GM12878 (cell line): ENCODE measurements around the gene KRT81. TPM values are rescaled to one million over a fixed set of nuclear protein-coding genes. Genes with fewer than 3 reads are reported as not detected.

Experiments used
- ATAC-seq: fragments of 200-7000 bp; cut with Tn5 transposase; 3 replicates; pipeline ENCODE4 v1.9.1; 2020; ENCODE audit warnings: mild to moderate bottlenecking, moderate library complexity
- BruUV-seq: library from RNA; stranded (reverse); fragments of 400-500 nt; replicated peaks from 2 replicates; lab custom pipeline; 2021; lab: Mats Ljungman, UMichigan
- CTCF ChIA-PET: fragments of 300-600 bp; sonication (Branson Sonifier 250); formaldehyde crosslinking; extraction: SDS; loops from one replicate; lab custom pipeline; 2021; ENCODE audit warnings: inconsistent platforms; lab: Yijun Ruan, JAX
- POLR2A ChIA-PET: fragments of 350-600 bp; formaldehyde crosslinking; extraction: SDS; loops from one replicate; lab custom pipeline; 2021; ENCODE audit warnings: inconsistent platforms; lab: Charles Lee
- RAD21 ChIA-PET: fragments of 300-600 bp; sonication (Branson Sonifier 250); formaldehyde crosslinking; loops from one replicate; lab custom pipeline; 2023; ENCODE audit warnings: antibody characterized with exemption; ENCODE audit not compliant: unreplicated experiment; lab: Charles Lee
- SMC1A ChIA-PET: fragments of 300-600 bp; sonication (Branson Sonifier 250); formaldehyde crosslinking; loops from one replicate; lab custom pipeline; 2023; ENCODE audit not compliant: unreplicated experiment, uncharacterized antibody; lab: Charles Lee
- DNase-seq: peaks from one replicate; pipeline ENCODE4 v3.0.0-alpha.2; 2011; ENCODE audit warnings: low read depth, low spot score
- FAIRE-seq: peaks from 3 replicates; lab custom pipeline; 2011; peaks lifted over from hg19 to GRCh38; lab: Jason Lieb, UNC
- H2AFZ ChIP-seq: 2 replicates; pipeline ENCODE4 v1.6.0; 2011; ENCODE audit warnings: low read depth, low read length, control low read depth; ENCODE audit not compliant: control insufficient read depth
- H3K27ac ChIP-seq: 2 replicates; pipeline ENCODE4 v1.5.1; 2011; ENCODE audit warnings: control low read depth; ENCODE audit not compliant: control insufficient read depth, insufficient read depth
- H3K27me3 ChIP-seq, 2 experiments: replicated peaks in 1 of 2; 2 replicates each; pipeline versions ENCODE4 v1.6.0 to v1.6.1; 2011; ENCODE audit warnings: low read length in 1 of 2; ENCODE audit not compliant: control insufficient read depth in 2 of 2, insufficient read depth in 2 of 2
- H3K36me3 ChIP-seq, 2 experiments: 2 replicates each; pipeline ENCODE4 v1.5.1; 2011; ENCODE audit warnings: low read length in 1 of 2; ENCODE audit not compliant: control insufficient read depth in 2 of 2, insufficient read depth in 2 of 2
- H3K4me1 ChIP-seq: 2 replicates; pipeline ENCODE4 v1.6.1; 2011; ENCODE audit warnings: mild to moderate bottlenecking, low read length, moderate library complexity, mixed read lengths; ENCODE audit not compliant: control insufficient read depth, insufficient read depth
- H3K4me2 ChIP-seq: 2 replicates; pipeline ENCODE4 v1.6.0; 2011; ENCODE audit warnings: control low read depth; ENCODE audit not compliant: control insufficient read depth, insufficient read depth
- H3K4me3 ChIP-seq: fragments of 200-600 bp; sonication (generic); 2 replicates; pipeline ENCODE4 v1.5.1; 2016
- H3K79me2 ChIP-seq: 2 replicates; pipeline ENCODE4 v1.6.0; 2011; ENCODE audit warnings: low read length; ENCODE audit not compliant: control insufficient read depth, insufficient read depth
- H3K9ac ChIP-seq: 2 replicates; pipeline ENCODE4 v1.8.0; 2011; ENCODE audit warnings: low read length, control low read depth, mixed read lengths; ENCODE audit not compliant: control insufficient read depth, insufficient read depth
- H3K9me3 ChIP-seq: replicated peaks from 3 replicates; pipeline ENCODE4 v1.5.1; 2011; ENCODE audit warnings: mild to moderate bottlenecking, low read length; ENCODE audit not compliant: control insufficient read depth, insufficient read depth
- H4K20me1 ChIP-seq: 2 replicates; pipeline ENCODE4 v1.6.0; 2011; ENCODE audit not compliant: control insufficient read depth, insufficient read depth
- LARP7 ChIP-seq: fragments of 450-650 bp; IDR thresholded peaks from 2 replicates; pipeline ENCODE4 v1.6.1; 2017; ENCODE audit warnings: mild to moderate bottlenecking
- NBN ChIP-seq: fragments of 450-650 bp; IDR thresholded peaks from 2 replicates; pipeline ENCODE4 v1.6.1; 2016
- NR2C1 ChIP-seq: fragments of 450-650 bp; IDR thresholded peaks from 2 replicates; pipeline ENCODE4 v1.6.1; 2017; ENCODE audit warnings: antibody characterized with exemption, mild to moderate bottlenecking, moderate library complexity
- RCOR1 ChIP-seq: conservative IDR thresholded peaks from 2 replicates; pipeline ENCODE4 v1.6.1; 2012; ENCODE audit warnings: low read depth, low read length, improper control_type of control experiment
- RELA ChIP-seq: fragments of 450-650 bp; IDR thresholded peaks from 2 replicates; pipeline ENCODE4 v1.8.0; 2014; ENCODE audit warnings: borderline replicate concordance; ENCODE audit not compliant: partially characterized antibody
- SMAD1 ChIP-seq: fragments of 450-650 bp; IDR thresholded peaks from 2 replicates; pipeline ENCODE4 v1.6.1; 2018; ENCODE audit warnings: mild to moderate bottlenecking, low read depth; ENCODE audit not compliant: partially characterized antibody
- SMC3 ChIP-seq: IDR thresholded peaks from 2 replicates; pipeline ENCODE4 v1.6.1; 2011; ENCODE audit warnings: low read length, improper control_type of control experiment, borderline replicate concordance
- USF2 ChIP-seq: IDR thresholded peaks from 2 replicates; pipeline ENCODE4 v1.6.1; 2011; ENCODE audit warnings: low read depth, low read length, improper control_type of control experiment, borderline replicate concordance
- ZBTB11 ChIP-seq: fragments of 450-650 bp; formaldehyde crosslinking; IDR thresholded peaks from 2 replicates; pipeline ENCODE4 v1.5.0; 2022; ENCODE audit warnings: mild to moderate bottlenecking, missing genetic modification characterization
- WGBS: methylation state at CpG from one replicate; pipeline ENCODE4 v1.1.6; 2016; ENCODE audit warnings: low lambda C conversion rate; ENCODE audit not compliant: insufficient replicate concordance, insufficient coverage; ENCODE audit errors: missing lambda C conversion rate; 5-methylcytosine and 5-hydroxymethylcytosine counted together
- in situ Hi-C: fragments of 300-500 bp; cut with MboI; formaldehyde crosslinking; loops from 9 replicates; pipeline ENCODE4 v1.14.3; 2018; ENCODE audit warnings: mixed read lengths
- intact Hi-C: fragments of 100-400 bp; cut with micrococcal nuclease; formaldehyde crosslinking; loops from one replicate; pipeline ENCODE4 v1.14.2; 2022; ENCODE audit not compliant: unreplicated experiment
- polyA plus RNA-seq, 11 experiments: library from polyadenylated mRNA; depleted of rRNA in 4 of 11; unstranded in 6 of 11; stranded (reverse) in 5 of 11; fragments of >200 nt; fragmentation: Nextera tagmentation in 4 of 11; fragmentation: Illumina TruSeq in 1 of 11; extraction: Ambion mirVana in 4 of 11; extraction: Trizol in 1 of 11; gene quantifications; 1 replicate in 1 of 11; 2 replicates in 10 of 11; pipeline versions ENCODE4 v1.2.1 to v1.2.3, GENCODE V29; 2011 to 2016; ENCODE audit warnings: inconsistent platforms in 2 of 11, missing spikeins in 2 of 11, low read depth in 1 of 11
- total RNA-seq, 4 experiments: library from RNA; depleted of rRNA in 3 of 4; stranded (reverse); fragments of >200 nt in 3 of 4; fragmentation: Illumina TruSeq in 1 of 4; extraction: Trizol in 1 of 4; gene quantifications; 2 replicates each; pipeline versions ENCODE4 v1.2.1 to v1.2.3, GENCODE V29; 2013 to 2021

The KRT81 gene
- total and polyA plus RNA-seq, 10 of the 15 experiments (the other 5 are each of a cell fraction or from before 2014, with no cell fraction given): 0.05 to 0.15 TPM; not detected in 8

GRCh38 chr12:52275686-52276085 is 15.6 kb downstream of the KRT81 start (continued):
- no peak for TF ChIP-seq ZBTB11 (CRISPR knock-in tag)
- TF ChIP-seq NBN: no peak
- TF ChIP-seq SMAD1: no peak
- no peak for TF ChIP-seq RCOR1
- no peak for TF ChIP-seq SMC3
- no peak for TF ChIP-seq NR2C1
- TF ChIP-seq, all 136 proteins: peak for 0

GRCh38 chr12:52274521-52275120 is 16.7 kb downstream of the KRT81 start, which contains the start of gene KRT86:
KRT86 (plus strand) TSS chr12:52274645; CDS start chr12:52301917, 27,272 bp downstream.
- WGBS: 2% methylated on average over 3 of the region's 3 CpGs
- TF ChIP-seq RELA: no peak
- no peak for TF ChIP-seq LARP7
- no peak for TF ChIP-seq USF2
- TF ChIP-seq, all 136 proteins: peak for 0
- H3K27me3 ChIP-seq: peaks cover 3 to 5% of the 10 kb centered on the region in 2 experiments; a peak in 2 of 4 replicates
- in situ Hi-C loops: no loop called here
- DNase-seq (no peak), FAIRE-seq (no peak), ATAC-seq (no peak)
- ChIA-PET CTCF (interaction anchor here (1.9 kb wide), 1 partner anchor 53 kb away, joined by 5 read pairs; no protein-coding TSS in a partner anchor), POLR2A (no interaction called here), RAD21 (no interaction called here), SMC1A (no interaction called here)
- no peaks in the 10 kb centered on the region for H4K20me1 ChIP-seq
- intact Hi-C loops: no loop called here
- no peaks in the 10 kb centered on the region for H3K36me3 ChIP-seq
- H3K4me1 ChIP-seq: no peaks in the 10 kb centered on the region
- H3K4me3 ChIP-seq: no peak within 1 kb of the TSS
- H3K4me2 ChIP-seq: no peak within 1 kb of the TSS
- no peak within 1 kb of the TSS for H3K9ac ChIP-seq
- no peaks in the 10 kb centered on the region for H3K79me2 ChIP-seq
- no peak within 1 kb of the TSS for H3K27ac ChIP-seq
- H3K9me3 ChIP-seq: no peaks in the 10 kb centered on the region
- H2AFZ ChIP-seq: no peak within 1 kb of the TSS
- BruUV-seq: no TSS peak
